Progenitor cell of endocrine pancreas (in vitro differentiated cells): ENCODE data around the gene CLEC20A. TPM values are rescaled to one million over a fixed set of nuclear protein-coding genes. Genes with fewer than 3 reads are reported as not detected.
A peak's percentile ranks its signal among the peaks of the same experiment; 100 is the strongest.

ENCODE experiments used
- DNase-seq: peaks from one replicate; pipeline ENCODE4 v3.0.0; 2021; ENCODE audit warnings: low spot score; ENCODE audit not compliant: unreplicated experiment
- H3K27ac Mint-ChIP-seq: 2 replicates; pipeline ENCODE4 v1.8.0; 2021; ENCODE audit warnings: mild to moderate bottlenecking, moderate library complexity, mixed read lengths
- H3K27me3 Mint-ChIP-seq: 2 replicates; pipeline ENCODE4 v1.8.0; 2021; ENCODE audit warnings: mixed read lengths
- H3K36me3 Mint-ChIP-seq: 2 replicates; pipeline ENCODE4 v1.8.0; 2022; ENCODE audit warnings: mixed read lengths; ENCODE audit not compliant: insufficient read depth
- H3K4me1 Mint-ChIP-seq: 2 replicates; pipeline ENCODE4 v1.8.0; 2021; ENCODE audit warnings: low read depth, mixed read lengths
- H3K4me3 Mint-ChIP-seq: 2 replicates; pipeline ENCODE4 v1.8.0; 2021; ENCODE audit warnings: low read depth, mild to moderate bottlenecking, moderate library complexity, mixed read lengths
- H3K9me3 Mint-ChIP-seq: 2 replicates; pipeline ENCODE4 v1.8.0; 2021; ENCODE audit warnings: low read depth, mixed read lengths
- CTCF ChIP-seq: fragments of 200-600 bp; sonication (generic); IDR thresholded peaks from one replicate; pipeline ENCODE4 v1.5.0; 2021; ENCODE audit warnings: antibody characterized with exemption, mild to moderate bottlenecking; ENCODE audit not compliant: unreplicated experiment
- long read RNA-seq: library from polyadenylated mRNA; unstranded; transcript quantifications from one replicate; pipeline ENCODE4 v2.0.0, GENCODE V29; 2020
- total RNA-seq: library from RNA; stranded (reverse); gene quantifications from 2 replicates; pipeline ENCODE4 v1.2.1, GENCODE V29; 2021

Gene CLEC20A
- not detected in 2 replicates for total RNA-seq
- long read RNA-seq = 0 reads

- no peaks in the 10 kb centered on the region for H3K36me3 Mint-ChIP-seq
- no peak for TF ChIP-seq CTCF
- H3K4me1 Mint-ChIP-seq = no peaks in the 10 kb centered on the region
- H3K4me3 Mint-ChIP-seq = no peak within 1 kb of the TSS
- H3K9me3 Mint-ChIP-seq = no peaks in the 10 kb centered on the region
- DNase-seq = no peak
- peak within 1 kb of the TSS; percentile 10 for H3K27ac Mint-ChIP-seq
- H3K27me3 Mint-ChIP-seq = peaks cover 5% of the 10 kb centered on the region
Measured at GRCh38 chr1:178496410-178497135, at the start of gene CLEC20A. CLEC20A (minus strand) TSS chr1:178496964; CDS start chr1:178496939, 25 bp downstream.

GRCh38 chr1:178544531-178544930 lies 47.8 kb upstream of the CLEC20A start:
- Mint-ChIP-seq H3K27ac (no peak overlapping the region), H3K4me3 (no peak overlapping the region), H3K9me3 (no peaks in the 10 kb centered on the region), H3K27me3 (no peaks in the 10 kb centered on the region), H3K36me3 (peaks cover 5% of the 10 kb centered on the region), H3K4me1 (peaks cover 8% of the 10 kb centered on the region)
- TF ChIP-seq CTCF = no peak
- DNase-seq = no peak

- Mint-ChIP-seq H3K36me3 (peaks cover 3% of the 10 kb centered on the region), H3K9me3 (no peaks in the 10 kb centered on the region), H3K4me3 (peak overlapping the region; percentile 90), H3K4me1 (peaks cover 10% of the 10 kb centered on the region), H3K27ac (peak overlapping the region; percentile 94), H3K27me3 (peaks cover 3% of the 10 kb centered on the region)
- no peak for DNase-seq
- TF ChIP-seq CTCF = no peak
Measured at GRCh38 chr1:178543290-178543607, 46.5 kb upstream of the CLEC20A start.

- peaks cover 3% of the 10 kb centered on the region for H3K36me3 Mint-ChIP-seq
Measured at GRCh38 chr1:178542554-178543289, 46.0 kb upstream of the CLEC20A start.

More at GRCh38 chr1:178542554-178543289, 46.0 kb upstream of the CLEC20A start:
- TF ChIP-seq CTCF = peak; percentile 98
- peak overlapping the region; percentile 90 for H3K4me3 Mint-ChIP-seq
- H3K4me1 Mint-ChIP-seq = peaks cover 15% of the 10 kb centered on the region
- H3K27me3 Mint-ChIP-seq = peaks cover 3% of the 10 kb centered on the region
- H3K9me3 Mint-ChIP-seq = no peaks in the 10 kb centered on the region
- H3K27ac Mint-ChIP-seq = peak overlapping the region; percentile 94
- peak; percentile 99 for DNase-seq
